ENCODE measurements around the gene ETFB. TPM values are rescaled to one million over a fixed set of nuclear protein-coding genes. Genes with fewer than 3 reads are reported as not detected.
A peak's percentile ranks its signal among the peaks of the same experiment; 100 is the strongest.

Gene ETFB
- total and polyA plus RNA-seq, 7 donors = 59.5 to 361 (median 158) TPM

DNA sequence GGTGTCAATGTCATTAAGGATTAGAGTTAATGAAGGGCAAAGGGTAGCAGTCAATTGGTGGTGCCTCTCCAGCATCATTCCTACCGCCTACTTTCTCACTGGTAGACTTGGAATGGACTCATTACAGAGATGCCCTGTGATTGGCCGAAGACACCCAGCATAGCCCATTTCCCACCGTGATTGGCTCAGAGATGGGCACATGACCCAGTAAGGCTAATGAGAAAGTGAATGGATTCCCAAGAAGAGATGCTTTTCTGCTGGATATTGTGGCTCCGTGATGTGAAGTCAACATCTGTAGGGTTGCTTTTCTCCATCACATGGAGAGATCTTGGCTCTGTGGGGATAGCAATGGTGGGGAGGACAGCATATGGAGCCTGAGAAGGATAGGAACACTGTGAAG lies 35.8 kb downstream of the ETFB start:
- TF ChIP-seq, protein P1, sequence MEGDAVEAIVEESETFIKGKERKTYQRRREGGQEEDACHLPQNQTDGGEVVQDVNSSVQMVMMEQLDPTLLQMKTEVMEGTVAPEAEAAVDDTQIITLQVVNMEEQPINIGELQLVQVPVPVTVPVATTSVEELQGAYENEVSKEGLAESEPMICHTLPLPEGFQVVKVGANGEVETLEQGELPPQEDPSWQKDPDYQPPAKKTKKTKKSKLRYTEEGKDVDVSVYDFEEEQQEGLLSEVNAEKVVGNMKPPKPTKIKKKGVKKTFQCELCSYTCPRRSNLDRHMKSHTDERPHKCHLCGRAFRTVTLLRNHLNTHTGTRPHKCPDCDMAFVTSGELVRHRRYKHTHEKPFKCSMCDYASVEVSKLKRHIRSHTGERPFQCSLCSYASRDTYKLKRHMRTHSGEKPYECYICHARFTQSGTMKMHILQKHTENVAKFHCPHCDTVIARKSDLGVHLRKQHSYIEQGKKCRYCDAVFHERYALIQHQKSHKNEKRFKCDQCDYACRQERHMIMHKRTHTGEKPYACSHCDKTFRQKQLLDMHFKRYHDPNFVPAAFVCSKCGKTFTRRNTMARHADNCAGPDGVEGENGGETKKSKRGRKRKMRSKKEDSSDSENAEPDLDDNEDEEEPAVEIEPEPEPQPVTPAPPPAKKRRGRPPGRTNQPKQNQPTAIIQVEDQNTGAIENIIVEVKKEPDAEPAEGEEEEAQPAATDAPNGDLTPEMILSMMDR (IDR thresholded peaks at IDR 0.05) = no peak
- no peak for TF ChIP-seq EP300 (IDR thresholded peaks at IDR 0.05)
- Histone ChIP-seq H3K4me3 (no peak overlapping the region), H3K4me1 (peaks cover 0 to 14% (median 4%) of the 10 kb centered on the region in 4 donors), H3K27me3 (peaks cover 23 to 51% (median 46%) of the 10 kb centered on the region in 3 donors), H3K36me3 (no peaks in the 10 kb centered on the region), H3K9me3 (peaks cover 0 to 4% (median 0%) of the 10 kb centered on the region in 4 donors), H3K27ac (no peak overlapping the region)
- WGBS, 2 donors = 96 to 97% methylated on average over 4 of the region's 4 CpGs
- DNase-seq = no peak
- intact Hi-C loops (cut with DNase I) = no loop called here

DNA sequence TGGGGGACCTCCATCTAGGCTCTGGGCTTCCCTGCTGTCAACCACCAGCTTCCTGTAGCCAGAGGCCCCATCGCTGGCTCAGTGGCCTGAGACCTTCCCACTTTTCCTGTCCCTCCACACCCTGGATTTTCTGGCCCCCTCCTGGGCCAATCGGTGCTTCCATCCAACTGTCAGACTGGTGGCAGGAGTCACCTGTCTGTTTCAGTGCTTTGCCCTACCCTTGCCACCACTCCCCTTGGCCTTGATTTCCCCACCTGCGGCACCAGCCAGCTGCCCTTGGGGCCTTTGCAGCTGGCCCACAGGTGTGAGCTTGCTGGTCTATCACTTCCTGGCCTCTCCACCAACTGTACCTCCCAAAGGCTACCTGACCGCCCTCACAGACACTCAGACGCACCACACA lies 36.8 kb downstream of the ETFB start:
- H3K9me3 ChIP-seq = peaks cover 0 to 4% (median 0%) of the 10 kb centered on the region in 4 donors
- H3K4me1 ChIP-seq = peaks cover 0 to 14% (median 4%) of the 10 kb centered on the region in 4 donors
- no peak for TF ChIP-seq POLR2A (IDR thresholded peaks at IDR 0.05)
- TF ChIP-seq EP300 (IDR thresholded peaks at IDR 0.05) = no peak
- TF ChIP-seq, protein P1 (IDR thresholded peaks at IDR 0.05) = no peak
- peaks cover 23 to 55% (median 46%) of the 10 kb centered on the region in 3 donors for H3K27me3 ChIP-seq
- H3K4me3 ChIP-seq = no peak overlapping the region
- 87 to 94% methylated on average over 5 of the region's 5 CpGs for WGBS, 2 donors
- no peaks in the 10 kb centered on the region for H3K36me3 ChIP-seq
- no peak overlapping the region for H3K27ac ChIP-seq
- DNase-seq = no peak
- intact Hi-C loops (cut with DNase I) = no loop called here

DNA sequence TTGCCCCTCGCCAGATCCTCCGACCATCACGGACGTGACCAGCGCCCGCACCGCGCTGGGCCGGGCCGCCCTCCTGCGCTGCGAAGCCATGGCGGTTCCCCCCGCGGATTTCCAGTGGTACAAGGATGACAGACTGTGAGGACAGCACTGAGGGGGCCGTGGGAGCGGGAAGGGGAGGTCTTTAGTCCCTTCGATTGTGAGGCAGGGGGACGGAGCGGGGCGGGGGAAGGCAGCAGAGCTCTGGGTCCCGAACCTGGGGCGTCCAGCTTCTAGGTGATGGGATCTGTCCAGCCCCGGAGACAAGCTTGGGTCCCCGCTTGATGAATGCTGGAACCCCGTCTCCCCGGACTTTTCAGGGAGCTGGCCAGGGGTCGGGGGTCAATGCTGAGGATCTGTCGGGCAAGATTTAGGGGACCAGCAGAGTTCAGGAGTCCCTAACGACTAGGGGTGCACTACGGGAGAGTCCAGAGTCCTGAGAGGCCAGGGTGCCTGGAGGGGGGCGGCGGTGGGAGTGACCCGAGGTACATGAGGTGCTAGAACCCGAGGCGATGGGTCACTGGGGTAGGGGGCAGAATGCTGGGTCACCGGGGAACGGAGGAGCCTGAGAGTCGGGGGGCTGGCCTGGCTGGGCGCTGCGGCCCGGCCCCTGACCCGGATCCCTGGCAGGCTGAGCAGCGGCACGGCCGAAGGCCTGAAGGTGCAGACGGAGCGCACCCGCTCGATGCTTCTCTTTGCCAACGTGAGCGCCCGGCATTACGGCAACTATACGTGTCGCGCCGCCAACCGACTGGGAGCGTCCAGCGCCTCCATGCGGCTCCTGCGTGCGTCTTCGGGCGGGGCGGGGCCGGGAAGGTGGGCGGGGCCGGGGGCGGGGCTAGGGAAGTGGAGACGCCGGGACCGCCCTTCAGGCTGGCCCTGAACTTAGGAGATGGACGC lies 38.9 kb downstream of the ETFB start:
- 4 to 10% methylated on average over 75 of the region's 75 CpGs for WGBS, 2 donors
- Histone ChIP-seq H3K4me3 (peak overlapping the region in 1 of 4 donors; percentile 11), H3K27me3 (peaks cover 23 to 62% (median 46%) of the 10 kb centered on the region in 3 donors)

DNA sequence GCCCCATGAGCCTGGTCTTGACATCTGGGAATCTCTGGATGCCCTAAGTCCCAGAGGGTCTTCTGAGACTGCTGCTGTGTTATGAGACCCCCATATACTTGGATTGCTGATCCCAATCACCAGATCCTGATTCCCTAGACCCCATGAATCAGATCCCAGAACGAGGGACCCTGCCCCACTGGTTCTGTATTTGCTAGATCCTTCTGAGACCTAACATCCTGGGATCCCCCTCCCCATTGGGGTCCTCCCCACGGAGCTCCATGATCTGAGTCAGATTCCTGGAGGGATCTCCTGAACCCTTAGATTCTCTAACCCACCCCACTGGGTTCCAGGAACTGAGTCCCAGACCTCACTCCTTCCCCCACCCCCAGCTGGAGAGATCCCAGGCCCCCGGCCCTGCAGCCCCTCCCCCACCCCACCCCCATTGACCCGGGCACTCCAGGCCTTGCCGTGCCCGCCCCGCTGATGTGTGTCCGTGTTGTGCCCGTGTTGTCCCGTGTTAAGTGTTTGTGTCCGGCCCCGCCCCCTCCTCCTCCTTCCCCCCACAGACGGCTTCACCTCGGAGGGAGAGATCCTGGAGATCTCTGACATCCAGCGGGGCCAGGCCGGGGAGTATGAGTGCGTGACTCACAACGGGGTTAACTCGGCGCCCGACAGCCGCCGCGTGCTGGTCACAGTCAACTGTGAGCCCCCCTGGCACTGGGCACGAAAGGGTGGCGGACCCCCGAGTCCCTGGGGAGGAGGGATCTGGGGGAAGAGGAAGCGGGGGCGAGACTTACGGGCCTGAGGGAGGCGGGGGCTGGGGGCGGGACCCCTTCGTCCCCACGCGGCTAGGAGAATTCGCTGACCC lies 39.7 kb downstream of the ETFB start:
- H3K27ac ChIP-seq = no peak overlapping the region
- no peak overlapping the region for H3K4me3 ChIP-seq
- 22 to 25% methylated on average over 36 of the region's 36 CpGs for WGBS, 2 donors
- TF ChIP-seq POLR2AphosphoS5 (IDR thresholded peaks at IDR 0.05) (no peak), EP300 (IDR thresholded peaks at IDR 0.05) (no peak), POLR2A (IDR thresholded peaks at IDR 0.05) (no peak)
- TF ChIP-seq, protein P1 (IDR thresholded peaks at IDR 0.05) = no peak
- no peak for DNase-seq
- H3K36me3 ChIP-seq = no peaks in the 10 kb centered on the region
- peaks cover 23 to 62% (median 46%) of the 10 kb centered on the region in 3 donors for H3K27me3 ChIP-seq
- H3K4me1 ChIP-seq = peaks cover 0 to 14% (median 4%) of the 10 kb centered on the region in 4 donors
- H3K9me3 ChIP-seq = peaks cover 0 to 4% (median 0%) of the 10 kb centered on the region in 4 donors
- intact Hi-C loops (cut with DNase I) = no loop called here

More for the DNA sequence above, 38.9 kb downstream of the ETFB start:
- Histone ChIP-seq H3K4me1 (peaks cover 0 to 14% (median 4%) of the 10 kb centered on the region in 4 donors), H3K36me3 (no peaks in the 10 kb centered on the region), H3K9me3 (peaks cover 0 to 4% (median 0%) of the 10 kb centered on the region in 4 donors), H3K27ac (no peak overlapping the region)
- intact Hi-C loops (cut with DNase I) = no loop called here
- no peak for DNase-seq
- TF ChIP-seq EP300 (IDR thresholded peaks at IDR 0.05) = no peak
- TF ChIP-seq, protein P1 (IDR thresholded peaks at IDR 0.05) = no peak
- no peak for TF ChIP-seq POLR2A (IDR thresholded peaks at IDR 0.05)
- no peak for TF ChIP-seq POLR2AphosphoS5 (IDR thresholded peaks at IDR 0.05)
